Fibroblast of lung (primary cell): ENCODE measurements around the gene PCGF3.

Source experiments
- EZH2 ChIP-seq: IDR thresholded peaks from 2 replicates; pipeline ENCODE4 v1.5.1; 2012; ENCODE audit warnings: low read length, control low read depth, mild to moderate bottlenecking; ENCODE audit errors: missing control alignments
- TF ChIP-seq, protein P1 (sequence below), 2 donors: IDR thresholded peaks in 1 of 2; conservative IDR thresholded peaks in 1 of 2; 1 replicate in 1 of 2; 2 replicates in 1 of 2; pipeline ENCODE4 v1.5.1; 2011 to 2012; ENCODE audit warnings: low read length in 2 of 2, control low read depth in 1 of 2, inconsistent platforms in 1 of 2, low read depth in 1 of 2, mild to moderate bottlenecking in 1 of 2

DNA sequence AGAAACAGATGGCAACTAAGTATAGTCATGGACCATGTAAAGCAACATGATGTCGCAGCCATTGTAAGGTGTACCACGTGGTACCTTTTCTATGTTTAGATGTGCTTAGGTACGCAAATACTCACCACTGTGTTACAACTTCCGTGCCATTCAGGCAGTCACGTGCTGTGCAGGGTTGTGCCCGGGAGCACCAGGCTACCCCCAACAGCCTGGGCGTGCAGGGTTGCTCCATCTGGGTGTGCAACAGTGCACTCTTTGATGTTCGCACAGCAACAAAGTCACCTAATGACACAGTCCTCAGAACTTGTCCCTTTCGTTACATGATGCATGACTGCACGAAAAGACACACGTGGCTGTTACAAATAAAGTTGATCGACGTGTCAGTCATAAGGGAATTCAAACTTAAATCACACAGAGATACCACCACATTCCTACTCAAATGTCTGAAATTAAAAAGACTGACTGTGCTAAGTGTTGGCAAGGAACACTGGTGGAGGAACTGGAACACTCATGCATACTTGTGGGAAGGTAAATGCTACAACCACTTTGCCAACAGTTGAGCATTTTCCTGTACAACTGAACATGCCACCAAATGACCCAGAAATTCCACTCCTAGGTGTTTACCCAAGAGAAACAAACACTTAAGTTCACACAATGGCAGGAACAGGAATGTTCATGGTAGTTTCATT is 95.9 kb downstream of the PCGF3 start:
- TF ChIP-seq, protein P1, sequence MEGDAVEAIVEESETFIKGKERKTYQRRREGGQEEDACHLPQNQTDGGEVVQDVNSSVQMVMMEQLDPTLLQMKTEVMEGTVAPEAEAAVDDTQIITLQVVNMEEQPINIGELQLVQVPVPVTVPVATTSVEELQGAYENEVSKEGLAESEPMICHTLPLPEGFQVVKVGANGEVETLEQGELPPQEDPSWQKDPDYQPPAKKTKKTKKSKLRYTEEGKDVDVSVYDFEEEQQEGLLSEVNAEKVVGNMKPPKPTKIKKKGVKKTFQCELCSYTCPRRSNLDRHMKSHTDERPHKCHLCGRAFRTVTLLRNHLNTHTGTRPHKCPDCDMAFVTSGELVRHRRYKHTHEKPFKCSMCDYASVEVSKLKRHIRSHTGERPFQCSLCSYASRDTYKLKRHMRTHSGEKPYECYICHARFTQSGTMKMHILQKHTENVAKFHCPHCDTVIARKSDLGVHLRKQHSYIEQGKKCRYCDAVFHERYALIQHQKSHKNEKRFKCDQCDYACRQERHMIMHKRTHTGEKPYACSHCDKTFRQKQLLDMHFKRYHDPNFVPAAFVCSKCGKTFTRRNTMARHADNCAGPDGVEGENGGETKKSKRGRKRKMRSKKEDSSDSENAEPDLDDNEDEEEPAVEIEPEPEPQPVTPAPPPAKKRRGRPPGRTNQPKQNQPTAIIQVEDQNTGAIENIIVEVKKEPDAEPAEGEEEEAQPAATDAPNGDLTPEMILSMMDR (conservative IDR thresholded peaks at IDR 0.05 in 1 of 2, IDR thresholded peaks at IDR 0.05 in 1 of 2; ENCODE audit: low read depth in 1 of 2, low read length in 2 of 2) = no peak
- no peak for TF ChIP-seq EZH2
